ENCODE measurements around the gene MEF2C.

MEF2C gene

GRCh38 chr5:88888291-88888690, 5.3 kb upstream of the MEF2C start:
- no peak for DNase-seq (ENCODE audit: low read depth, low spot score)
- Histone ChIP-seq H3K4me1 (ENCODE audit: control insufficient read depth, insufficient read depth, low read length) (no peaks in the 10 kb centered on the region; the same call in 1 of the 2 replicates), H3K9me3 (ENCODE audit: control insufficient read depth, insufficient read depth, low read length) (no peaks in the 10 kb centered on the region), H3K27ac (ENCODE audit: low read length) (no peak overlapping the region), H3K36me3 (ENCODE audit: control insufficient read depth, insufficient read depth, low read length) (no peaks in the 10 kb centered on the region), H3K27me3 (ENCODE audit: control insufficient read depth, insufficient read depth, low read length) (peaks cover 2% of the 10 kb centered on the region; the same call in 1 of the 2 replicates), H3K4me3 (ENCODE audit: low read length) (no peak overlapping the region)

- DNase-seq (ENCODE audit: low read depth, low spot score), result no peak
- no peak overlapping the region for H3K27ac ChIP-seq (ENCODE audit: low read length)
- H3K4me3 ChIP-seq (ENCODE audit: low read length), result no peak overlapping the region
- no CpG with 5 or more reads among the region's 2 CpGs for WGBS (ENCODE audit: insufficient coverage, insufficient read length)
- no peaks in the 10 kb centered on the region for H3K36me3 ChIP-seq (ENCODE audit: control insufficient read depth, insufficient read depth, low read length)
- H3K9me3 ChIP-seq (ENCODE audit: control insufficient read depth, insufficient read depth, low read length), result no peaks in the 10 kb centered on the region
- H3K27me3 ChIP-seq (ENCODE audit: control insufficient read depth, insufficient read depth, low read length), result peaks cover 2% of the 10 kb centered on the region; the same call in 1 of the 2 replicates
- no peaks in the 10 kb centered on the region; the same call in 1 of the 2 replicates for H3K4me1 ChIP-seq (ENCODE audit: control insufficient read depth, insufficient read depth, low read length)
Observed at GRCh38 chr5:88887342-88887741, 4.4 kb upstream of the MEF2C start.

GRCh38 chr5:88886746-88887341, 3.9 kb upstream of the MEF2C start:
- DNase-seq (ENCODE audit: low read depth, low spot score), result no peak
- peaks cover 2% of the 10 kb centered on the region; the same call in 1 of the 2 replicates for H3K27me3 ChIP-seq (ENCODE audit: control insufficient read depth, insufficient read depth, low read length)
- H3K4me3 ChIP-seq (ENCODE audit: low read length), result no peak overlapping the region
- WGBS (ENCODE audit: insufficient coverage, insufficient read length), result no CpG with 5 or more reads among the region's 4 CpGs
- H3K4me1 ChIP-seq (ENCODE audit: control insufficient read depth, insufficient read depth, low read length), result no peaks in the 10 kb centered on the region; the same call in 1 of the 2 replicates
- no peaks in the 10 kb centered on the region for H3K36me3 ChIP-seq (ENCODE audit: control insufficient read depth, insufficient read depth, low read length)
- no peaks in the 10 kb centered on the region for H3K9me3 ChIP-seq (ENCODE audit: control insufficient read depth, insufficient read depth, low read length)
- no peak overlapping the region for H3K27ac ChIP-seq (ENCODE audit: low read length)

GRCh38 chr5:88886252-88886651, 3.3 kb upstream of the MEF2C start:
- WGBS (ENCODE audit: insufficient coverage, insufficient read length), result no CpG with 5 or more reads among the region's 1 CpG
- Histone ChIP-seq H3K27ac (ENCODE audit: low read length) (no peak overlapping the region), H3K36me3 (ENCODE audit: control insufficient read depth, insufficient read depth, low read length) (no peaks in the 10 kb centered on the region), H3K4me3 (ENCODE audit: low read length) (no peak overlapping the region), H3K9me3 (ENCODE audit: control insufficient read depth, insufficient read depth, low read length) (no peaks in the 10 kb centered on the region), H3K27me3 (ENCODE audit: control insufficient read depth, insufficient read depth, low read length) (peaks cover 2% of the 10 kb centered on the region; the same call in 1 of the 2 replicates), H3K4me1 (ENCODE audit: control insufficient read depth, insufficient read depth, low read length) (no peaks in the 10 kb centered on the region; the same call in 1 of the 2 replicates)
- no peak for DNase-seq (ENCODE audit: low read depth, low spot score)

GRCh38 chr5:88885002-88885401, 2.0 kb upstream of the MEF2C start:
- H3K9me3 ChIP-seq (ENCODE audit: control insufficient read depth, insufficient read depth, low read length), result no peaks in the 10 kb centered on the region
- no peaks in the 10 kb centered on the region; the same call in 1 of the 2 replicates for H3K4me1 ChIP-seq (ENCODE audit: control insufficient read depth, insufficient read depth, low read length)
- DNase-seq (ENCODE audit: low read depth, low spot score), result no peak
- no peak overlapping the region for H3K27ac ChIP-seq (ENCODE audit: low read length)
- WGBS (ENCODE audit: insufficient coverage, insufficient read length), result no CpG with 5 or more reads among the region's 1 CpG
- H3K36me3 ChIP-seq (ENCODE audit: control insufficient read depth, insufficient read depth, low read length), result no peaks in the 10 kb centered on the region
- H3K27me3 ChIP-seq (ENCODE audit: control insufficient read depth, insufficient read depth, low read length), result peaks cover 2% of the 10 kb centered on the region; the same call in 1 of the 2 replicates
- H3K4me3 ChIP-seq (ENCODE audit: low read length), result no peak overlapping the region

GRCh38 chr5:88884608-88884877, 1.6 kb upstream of the MEF2C start:
- Histone ChIP-seq H3K9me3 (ENCODE audit: control insufficient read depth, insufficient read depth, low read length) (no peaks in the 10 kb centered on the region), H3K36me3 (ENCODE audit: control insufficient read depth, insufficient read depth, low read length) (no peaks in the 10 kb centered on the region), H3K4me3 (ENCODE audit: low read length) (peak overlapping the region; percentile 97; the same call in 1 of the 2 replicates), H3K27me3 (ENCODE audit: control insufficient read depth, insufficient read depth, low read length) (peaks cover 2% of the 10 kb centered on the region; the same call in 1 of the 2 replicates), H3K4me1 (ENCODE audit: control insufficient read depth, insufficient read depth, low read length) (no peaks in the 10 kb centered on the region; the same call in 1 of the 2 replicates), H3K27ac (ENCODE audit: low read length) (no peak overlapping the region)
- DNase-seq (ENCODE audit: low read depth, low spot score), result no peak
- no CpG with 5 or more reads among the region's 2 CpGs for WGBS (ENCODE audit: insufficient coverage, insufficient read length)

GRCh38 chr5:88883836-88884607, 1.0 kb upstream of the MEF2C start:
- H3K36me3 ChIP-seq (ENCODE audit: control insufficient read depth, insufficient read depth, low read length), result no peaks in the 10 kb centered on the region
- WGBS (ENCODE audit: insufficient coverage, insufficient read length), result no CpG with 5 or more reads among the region's 46 CpGs
- H3K27ac ChIP-seq (ENCODE audit: low read length), result no peak overlapping the region
- H3K4me3 ChIP-seq (ENCODE audit: low read length), result peak overlapping the region; percentile 97; the same call in 1 of the 2 replicates
- H3K9me3 ChIP-seq (ENCODE audit: control insufficient read depth, insufficient read depth, low read length), result no peaks in the 10 kb centered on the region
- no peaks in the 10 kb centered on the region; the same call in 1 of the 2 replicates for H3K4me1 ChIP-seq (ENCODE audit: control insufficient read depth, insufficient read depth, low read length)
- no peak for DNase-seq (ENCODE audit: low read depth, low spot score)
- peaks cover 2% of the 10 kb centered on the region; the same call in 1 of the 2 replicates for H3K27me3 ChIP-seq (ENCODE audit: control insufficient read depth, insufficient read depth, low read length)

- WGBS (ENCODE audit: insufficient coverage, insufficient read length), result no CpG with 5 or more reads among the region's 15 CpGs
- H3K27ac ChIP-seq (ENCODE audit: low read length), result no peak overlapping the region
Observed at GRCh38 chr5:88882276-88883038, 527 bp downstream of the MEF2C start.

GRCh38 chr5:88881571-88881971, 1.4 kb downstream of the MEF2C start:
- Histone ChIP-seq H3K36me3 (ENCODE audit: control insufficient read depth, insufficient read depth, low read length) (no peaks in the 10 kb centered on the region), H3K27me3 (ENCODE audit: control insufficient read depth, insufficient read depth, low read length) (peaks cover 2% of the 10 kb centered on the region; the same call in 1 of the 2 replicates), H3K27ac (ENCODE audit: low read length) (no peak overlapping the region), H3K9me3 (ENCODE audit: control insufficient read depth, insufficient read depth, low read length) (no peaks in the 10 kb centered on the region), H3K4me1 (ENCODE audit: control insufficient read depth, insufficient read depth, low read length) (no peaks in the 10 kb centered on the region), H3K4me3 (ENCODE audit: low read length) (no peak overlapping the region)
- DNase-seq (ENCODE audit: low read depth, low spot score), result no peak
- WGBS (ENCODE audit: insufficient coverage, insufficient read length), result no CpG with 5 or more reads among the region's 5 CpGs

More at GRCh38 chr5:88882276-88883038, 527 bp downstream of the MEF2C start:
- peaks cover 2% of the 10 kb centered on the region; the same call in 1 of the 2 replicates for H3K27me3 ChIP-seq (ENCODE audit: control insufficient read depth, insufficient read depth, low read length)
- no peaks in the 10 kb centered on the region for H3K4me1 ChIP-seq (ENCODE audit: control insufficient read depth, insufficient read depth, low read length)
- peak overlapping the region; percentile 97; the same call in 1 of the 2 replicates for H3K4me3 ChIP-seq (ENCODE audit: low read length)
- no peaks in the 10 kb centered on the region for H3K9me3 ChIP-seq (ENCODE audit: control insufficient read depth, insufficient read depth, low read length)
- no peaks in the 10 kb centered on the region for H3K36me3 ChIP-seq (ENCODE audit: control insufficient read depth, insufficient read depth, low read length)
- no peak for DNase-seq (ENCODE audit: low read depth, low spot score)

GRCh38 chr5:88880201-88880600, 2.8 kb downstream of the MEF2C start:
- no peak for DNase-seq (ENCODE audit: low read depth, low spot score)
- peaks cover 2% of the 10 kb centered on the region; the same call in 1 of the 2 replicates for H3K27me3 ChIP-seq (ENCODE audit: control insufficient read depth, insufficient read depth, low read length)
- H3K4me3 ChIP-seq (ENCODE audit: low read length), result no peak overlapping the region
- no peak overlapping the region for H3K27ac ChIP-seq (ENCODE audit: low read length)
- WGBS (ENCODE audit: insufficient coverage, insufficient read length), result no CpG with 5 or more reads among the region's 1 CpG
- H3K9me3 ChIP-seq (ENCODE audit: control insufficient read depth, insufficient read depth, low read length), result no peaks in the 10 kb centered on the region
- H3K36me3 ChIP-seq (ENCODE audit: control insufficient read depth, insufficient read depth, low read length), result no peaks in the 10 kb centered on the region
- H3K4me1 ChIP-seq (ENCODE audit: control insufficient read depth, insufficient read depth, low read length), result no peaks in the 10 kb centered on the region
